Endothelial cell of umbilical vein (primary cell): Measurements from ENCODE around the gene FOXO6. TPM values are rescaled to one million over a fixed set of nuclear protein-coding genes. Genes with fewer than 3 reads are reported as not detected.

Experiments
- BruUV-seq: library from RNA; stranded (reverse); fragments of 400-500 nt; replicated peaks from 2 replicates; lab custom pipeline; 2021; lab: Mats Ljungman, UMichigan
- CTCF ChIA-PET: fragments of 300-600, 350-600 bp; sonication (Branson Sonifier 250); formaldehyde crosslinking; loops from one replicate; lab custom pipeline; 2021; ENCODE audit warnings: antibody characterized with exemption, inconsistent platforms; lab: Charles Lee
- POLR2A ChIA-PET: fragments of 300-600, 350-600 bp; sonication (Branson Sonifier 250); formaldehyde crosslinking; loops from one replicate; lab custom pipeline; 2021; ENCODE audit warnings: antibody characterized with exemption, inconsistent platforms; lab: Charles Lee
- DNase-seq: peaks from one replicate; pipeline ENCODE4 v3.0.0-alpha.2; 2011; ENCODE audit warnings: low read depth, low spot score
- FAIRE-seq: peaks from 2 replicates; lab custom pipeline; 2011; peaks lifted over from hg19 to GRCh38; lab: Jason Lieb, UNC
- H2AFZ ChIP-seq: 2 replicates; pipeline ENCODE4 v1.6.0; 2012; ENCODE audit warnings: low read depth, low read length, control low read depth, inconsistent platforms
- H3K27ac ChIP-seq: 2 replicates; pipeline ENCODE4 v1.5.1; 2011; ENCODE audit warnings: low read depth, mild to moderate bottlenecking, control low read depth, low read length, moderate library complexity; ENCODE audit not compliant: insufficient read depth
- H3K27me3 ChIP-seq, 2 experiments: 2 replicates each; pipeline versions ENCODE4 v1.6.0 to v1.6.1; 2011; ENCODE audit warnings: low read length in 2 of 2, mixed read lengths in 1 of 2; ENCODE audit not compliant: control insufficient read depth in 2 of 2, insufficient read depth in 2 of 2
- H3K36me3 ChIP-seq, 2 experiments: 2 replicates in 1 of 2; 3 replicates in 1 of 2; pipeline ENCODE4 v1.5.1; 2011; ENCODE audit warnings: low read length in 2 of 2, mild to moderate bottlenecking in 1 of 2, moderate library complexity in 1 of 2; ENCODE audit not compliant: control insufficient read depth in 2 of 2, insufficient read depth in 2 of 2; ENCODE audit errors: extremely low read depth in 1 of 2
- H3K4me1 ChIP-seq: 3 replicates; pipeline ENCODE4 v1.5.1; 2011; ENCODE audit warnings: mild to moderate bottlenecking, low read length; ENCODE audit not compliant: control insufficient read depth, insufficient read depth; ENCODE audit errors: extremely low read depth
- H3K4me2 ChIP-seq: 2 replicates; pipeline ENCODE4 v1.6.1; 2011; ENCODE audit warnings: low read length, control low read depth, mixed read lengths; ENCODE audit not compliant: insufficient read depth
- H3K4me3 ChIP-seq, 3 experiments: fragments of 200-600 bp in 1 of 3; sonication (generic), shearing (Covaris generic) in 1 of 3; replicated peaks in 1 of 3; 2 replicates each; pipeline ENCODE4 v1.5.1; 2011 to 2016; ENCODE audit warnings: control low read depth in 3 of 3, low read length in 3 of 3, mild to moderate bottlenecking in 2 of 3, inconsistent platforms in 1 of 3, low read depth in 1 of 3, moderate library complexity in 1 of 3; ENCODE audit not compliant: insufficient read depth in 1 of 3
- H3K79me2 ChIP-seq: 2 replicates; pipeline ENCODE4 v1.6.0; 2012; ENCODE audit warnings: low read length, inconsistent platforms; ENCODE audit not compliant: control insufficient read depth, insufficient read depth
- H3K9ac ChIP-seq: replicated peaks from 2 replicates; pipeline ENCODE3; 2011; ENCODE audit warnings: low read length, control low read depth; ENCODE audit not compliant: insufficient read depth; ENCODE audit errors: extremely low read depth
- H3K9me1 ChIP-seq: replicated peaks from 3 replicates; pipeline ENCODE4 v1.6.0; 2011; ENCODE audit warnings: mild to moderate bottlenecking, low read length; ENCODE audit not compliant: control insufficient read depth, insufficient read depth; ENCODE audit errors: extremely low read depth
- H3K9me3 ChIP-seq: replicated peaks from 2 replicates; pipeline ENCODE4 v1.5.1; 2012; ENCODE audit warnings: low read length, inconsistent platforms; ENCODE audit not compliant: control insufficient read depth, insufficient read depth
- H4K20me1 ChIP-seq: replicated peaks from 2 replicates; pipeline ENCODE3; 2011; ENCODE audit warnings: mild to moderate bottlenecking, low read length; ENCODE audit not compliant: control insufficient read depth, insufficient read depth; ENCODE audit errors: extremely low read depth
- EZH2 ChIP-seq: IDR thresholded peaks from 2 replicates; pipeline ENCODE4 v1.6.1; 2012; ENCODE audit warnings: borderline replicate concordance, low read depth, mild to moderate bottlenecking, moderate library complexity, low read length, inconsistent platforms; ENCODE audit not compliant: severe bottlenecking
- FOS ChIP-seq: IDR thresholded peaks from 2 replicates; pipeline ENCODE4 v1.6.1; 2011; ENCODE audit warnings: mild to moderate bottlenecking, low read length, moderate library complexity, borderline replicate concordance; ENCODE audit not compliant: insufficient read depth
- GATA2 ChIP-seq: IDR thresholded peaks from 2 replicates; pipeline ENCODE4 v1.7.0; 2011; ENCODE audit warnings: low read depth, mild to moderate bottlenecking, moderate library complexity, mixed read lengths, low read length; ENCODE audit not compliant: insufficient read length, insufficient read depth
- JUN ChIP-seq: IDR thresholded peaks from 2 replicates; pipeline ENCODE4 v1.6.1; 2011; ENCODE audit warnings: borderline replicate concordance, low read depth; ENCODE audit not compliant: insufficient read length, insufficient read depth
- MAX ChIP-seq: IDR thresholded peaks from 2 replicates; pipeline ENCODE4 v1.6.1; 2011; ENCODE audit not compliant: insufficient read depth, insufficient read length
- MYC ChIP-seq: IDR thresholded peaks from one replicate; pipeline ENCODE4 v1.6.1; 2011; ENCODE audit warnings: mild to moderate bottlenecking, low read depth, low read length
- POLR2A ChIP-seq: IDR thresholded peaks from 2 replicates; pipeline ENCODE4 v1.6.1; 2012; ENCODE audit warnings: low read depth, mild to moderate bottlenecking, control low read depth, low read length
- POLR2AphosphoS5 ChIP-seq: IDR thresholded peaks from 2 replicates; pipeline ENCODE4 v1.6.1; 2012; ENCODE audit warnings: low read depth, mild to moderate bottlenecking, control low read depth, low read length, moderate library complexity; ENCODE audit not compliant: insufficient read depth
- dilution Hi-C: fragments of 300-500 bp; cut with MboI; formaldehyde crosslinking; loops from one replicate; pipeline ENCODE4 v1.15.0; 2019; ENCODE audit warnings: low sequenced_read_pairs; ENCODE audit not compliant: extremely low pct_ligation_motif_present
- intact Hi-C: fragments of 100-400 bp; cut with micrococcal nuclease; formaldehyde crosslinking; loops from one replicate; pipeline ENCODE4 v1.10.0; 2022
- polyA plus RNA-seq, 4 experiments: library from polyadenylated mRNA; depleted of rRNA in 3 of 4; stranded (reverse) in 3 of 4; unstranded in 1 of 4; fragments of >200 nt; gene quantifications; 2 replicates each; pipeline versions ENCODE4 v1.2.1 to v1.2.3, GENCODE V29; 2011 to 2012; ENCODE audit warnings: missing spikeins in 1 of 4
- total RNA-seq: library from RNA; stranded (reverse); gene quantifications from 2 replicates; pipeline ENCODE4 v1.2.3, GENCODE V29; 2021
- TF ChIP-seq, protein P1 (sequence below), 2 donors: IDR thresholded peaks; 1 replicate in 1 of 2; 2 replicates in 1 of 2; pipeline ENCODE4 v1.5.1; 2011; ENCODE audit warnings: low read length in 2 of 2, mild to moderate bottlenecking in 2 of 2, moderate library complexity in 2 of 2, control low read depth in 1 of 2, inconsistent platforms in 1 of 2, low read depth in 1 of 2; ENCODE audit not compliant: insufficient read depth in 1 of 2; ENCODE audit errors: extremely low read depth in 1 of 2

The FOXO6 gene
- total and polyA plus RNA-seq, 2 donors (not counting 3 experiments of a cell fraction or from before 2014, with no cell fraction given) = 0.04 to 0.38 TPM

- Histone ChIP-seq H3K4me3 (no peak overlapping the region), H3K27me3 (peaks cover 1 to 3% of the 10 kb centered on the region in 2 experiments), H3K9me3 (no peaks in the 10 kb centered on the region), H3K9me1 (no peaks in the 10 kb centered on the region), H4K20me1 (no peaks in the 10 kb centered on the region), H3K36me3 (no peaks in the 10 kb centered on the region), H3K4me2 (no peak overlapping the region), H3K9ac (no peak overlapping the region), H3K4me1 (peaks cover 3% of the 10 kb centered on the region), H2AFZ (peak overlapping the region; percentile 74), H3K27ac (no peak overlapping the region), H3K79me2 (no peaks in the 10 kb centered on the region)
- ChIA-PET POLR2A (no interaction called here), CTCF (interaction anchor here (0.7 to 2.0 kb wide), 8 partner anchors 8 to 101 kb away, joined by 3 to 7 read pairs (median 4); partner anchors contain the start of gene FOXO6)
- TF ChIP-seq, protein P1, sequence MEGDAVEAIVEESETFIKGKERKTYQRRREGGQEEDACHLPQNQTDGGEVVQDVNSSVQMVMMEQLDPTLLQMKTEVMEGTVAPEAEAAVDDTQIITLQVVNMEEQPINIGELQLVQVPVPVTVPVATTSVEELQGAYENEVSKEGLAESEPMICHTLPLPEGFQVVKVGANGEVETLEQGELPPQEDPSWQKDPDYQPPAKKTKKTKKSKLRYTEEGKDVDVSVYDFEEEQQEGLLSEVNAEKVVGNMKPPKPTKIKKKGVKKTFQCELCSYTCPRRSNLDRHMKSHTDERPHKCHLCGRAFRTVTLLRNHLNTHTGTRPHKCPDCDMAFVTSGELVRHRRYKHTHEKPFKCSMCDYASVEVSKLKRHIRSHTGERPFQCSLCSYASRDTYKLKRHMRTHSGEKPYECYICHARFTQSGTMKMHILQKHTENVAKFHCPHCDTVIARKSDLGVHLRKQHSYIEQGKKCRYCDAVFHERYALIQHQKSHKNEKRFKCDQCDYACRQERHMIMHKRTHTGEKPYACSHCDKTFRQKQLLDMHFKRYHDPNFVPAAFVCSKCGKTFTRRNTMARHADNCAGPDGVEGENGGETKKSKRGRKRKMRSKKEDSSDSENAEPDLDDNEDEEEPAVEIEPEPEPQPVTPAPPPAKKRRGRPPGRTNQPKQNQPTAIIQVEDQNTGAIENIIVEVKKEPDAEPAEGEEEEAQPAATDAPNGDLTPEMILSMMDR (IDR thresholded peaks at IDR 0.05; ENCODE audit: extremely low read depth in 1 of 2, insufficient read depth in 1 of 2, low read depth in 1 of 2, low read length in 2 of 2) = peak; percentile 11 to 21
- no peak for TF ChIP-seq POLR2AphosphoS5
- no peak for FAIRE-seq
- dilution Hi-C loops = no loop called here
- BruUV-seq = no TSS peak
- no peak for DNase-seq
- intact Hi-C loops = no loop called here
Observed at GRCh38 chr1:41330588-41331545, 30.4 kb upstream of the FOXO6 start.

DNA sequence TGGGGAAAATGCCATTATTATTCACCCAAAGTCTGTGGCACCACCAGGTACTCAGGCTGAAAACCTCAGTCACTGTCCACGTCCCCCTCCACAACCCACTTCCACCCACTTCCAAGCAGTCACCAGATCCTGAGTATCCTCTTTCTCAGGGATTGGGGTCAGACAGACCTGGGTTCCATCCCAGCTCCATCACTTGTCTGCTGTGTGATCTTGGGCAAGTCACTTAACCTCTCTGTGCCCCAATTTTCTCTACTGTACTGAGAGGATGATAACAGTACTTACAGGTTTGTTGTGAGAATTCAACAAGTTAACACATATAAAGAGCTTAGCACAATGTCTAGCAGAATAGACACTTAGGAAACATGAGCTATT is 29.7 kb upstream of the FOXO6 start:
- Histone ChIP-seq H3K27ac (no peak overlapping the region), H3K36me3 (no peaks in the 10 kb centered on the region), H3K4me1 (peaks cover 3% of the 10 kb centered on the region), H3K79me2 (no peaks in the 10 kb centered on the region), H3K9ac (no peak overlapping the region), H4K20me1 (no peaks in the 10 kb centered on the region), H3K9me1 (no peaks in the 10 kb centered on the region), H3K4me2 (no peak overlapping the region), H3K27me3 (peaks cover 1 to 7% of the 10 kb centered on the region in 2 experiments), H3K9me3 (no peaks in the 10 kb centered on the region), H2AFZ (no peak overlapping the region), H3K4me3 (no peak overlapping the region)
- FAIRE-seq (no peak), DNase-seq (no peak)
- POLR2A ChIA-PET = no interaction called here
- dilution Hi-C loops (no loop called here), intact Hi-C loops (no loop called here)
- TF ChIP-seq POLR2A = no peak
- TF ChIP-seq GATA2 = no peak
- TF ChIP-seq JUN = no peak
- TF ChIP-seq, protein P1 (IDR thresholded peaks at IDR 0.05; ENCODE audit: extremely low read depth in 1 of 2, insufficient read depth in 1 of 2, low read depth in 1 of 2, low read length in 2 of 2) = no peak
- no peak for TF ChIP-seq MAX
- no peak for TF ChIP-seq FOS
- TF ChIP-seq EZH2 = no peak
- TF ChIP-seq POLR2AphosphoS5 = no peak
- TF ChIP-seq MYC = no peak
- CTCF ChIA-PET = interaction anchor here (0.7 to 2.0 kb wide), 8 partner anchors 9 to 101 kb away, joined by 3 to 7 read pairs (median 4); partner anchors contain the start of gene FOXO6
- BruUV-seq = no TSS peak
